ENCODE measurements around the gene ACOXL. TPM values are rescaled to one million over a fixed set of nuclear protein-coding genes. Genes with fewer than 3 reads are reported as not detected.

ACOXL gene
- total and polyA plus RNA-seq, 2 donors (not counting 3 experiments of a cell fraction or from before 2014, with no cell fraction given), result not detected

- ChIA-PET POLR2A (no interaction called here), CTCF (no interaction called here)
- Histone ChIP-seq H3K9me1 (replicated peaks; ENCODE audit: control insufficient read depth, extremely low read depth, insufficient read depth, low read length) (no peaks in the 10 kb centered on the region), H3K4me1 (ENCODE audit: control insufficient read depth, extremely low read depth, insufficient read depth, low read length) (no peaks in the 10 kb centered on the region), H3K27me3 (ENCODE audit: control insufficient read depth in 2 of 2, insufficient read depth in 2 of 2, low read length in 2 of 2) (peaks cover 18 to 43% of the 10 kb centered on the region in 2 experiments), H3K9ac (replicated peaks; ENCODE audit: extremely low read depth, insufficient read depth, low read length) (no peak overlapping the region), H3K4me2 (ENCODE audit: insufficient read depth, low read length) (no peak overlapping the region), H3K36me3 (ENCODE audit: control insufficient read depth in 2 of 2, extremely low read depth in 1 of 2, insufficient read depth in 2 of 2, low read length in 2 of 2) (no peaks in the 10 kb centered on the region), H3K9me3 (replicated peaks; ENCODE audit: control insufficient read depth, insufficient read depth, low read length) (no peaks in the 10 kb centered on the region), H3K27ac (ENCODE audit: insufficient read depth, low read depth, low read length) (no peak overlapping the region), H3K4me3 (replicated peaks in 1 of 3; ENCODE audit: insufficient read depth in 1 of 3, low read depth in 1 of 3, low read length in 3 of 3) (no peak overlapping the region), H2AFZ (ENCODE audit: low read depth, low read length) (no peak overlapping the region), H3K79me2 (ENCODE audit: control insufficient read depth, insufficient read depth, low read length) (no peaks in the 10 kb centered on the region), H4K20me1 (replicated peaks; ENCODE audit: control insufficient read depth, extremely low read depth, insufficient read depth, low read length) (no peaks in the 10 kb centered on the region)
- dilution Hi-C loops (cut with MboI; ENCODE audit: extremely low pct_ligation_motif_present, low sequenced_read_pairs), result no loop called here
- intact Hi-C loops (cut with micrococcal nuclease), result no loop called here
- no peak for DNase-seq (ENCODE audit: low read depth, low spot score)
- BruUV-seq (replicated peaks), result no TSS peak
- no peak for TF ChIP-seq MYC (IDR thresholded peaks at IDR 0.05; ENCODE audit: low read depth, low read length)
- no peak for TF ChIP-seq JUN (IDR thresholded peaks at IDR 0.05; ENCODE audit: borderline replicate concordance, insufficient read depth, insufficient read length, low read depth)
- TF ChIP-seq FOS (IDR thresholded peaks at IDR 0.05; ENCODE audit: borderline replicate concordance, insufficient read depth, low read length), result no peak
- TF ChIP-seq POLR2AphosphoS5 (IDR thresholded peaks at IDR 0.05; ENCODE audit: insufficient read depth, low read depth, low read length), result no peak
- TF ChIP-seq MAX (IDR thresholded peaks at IDR 0.05; ENCODE audit: insufficient read depth, insufficient read length), result no peak
- TF ChIP-seq CTCF (IDR thresholded peaks at IDR 0.05; ENCODE audit: extremely low read depth in 1 of 2, insufficient read depth in 1 of 2, low read depth in 1 of 2, low read length in 2 of 2), result no peak
- TF ChIP-seq GATA2 (IDR thresholded peaks at IDR 0.05; ENCODE audit: insufficient read depth, insufficient read length, low read depth, low read length), result no peak
- no peak for TF ChIP-seq EZH2 (IDR thresholded peaks at IDR 0.05; ENCODE audit: borderline replicate concordance, low read depth, low read length, severe bottlenecking)
- TF ChIP-seq POLR2A (IDR thresholded peaks at IDR 0.05; ENCODE audit: low read depth, low read length), result no peak
- FAIRE-seq, result no peak
These were observed 301.8 kb downstream of the ACOXL start for GRCh38 chr2:111034146-111034545.
